GM10847 (cell line): ENCODE measurements around the gene GINS3.

Experiments used
- POLR2A ChIP-seq: IDR thresholded peaks from 2 replicates; pipeline ENCODE4 v1.6.1; 2011; ENCODE audit not compliant: insufficient read length; ENCODE audit errors: extremely low read depth

Gene GINS3

DNA sequence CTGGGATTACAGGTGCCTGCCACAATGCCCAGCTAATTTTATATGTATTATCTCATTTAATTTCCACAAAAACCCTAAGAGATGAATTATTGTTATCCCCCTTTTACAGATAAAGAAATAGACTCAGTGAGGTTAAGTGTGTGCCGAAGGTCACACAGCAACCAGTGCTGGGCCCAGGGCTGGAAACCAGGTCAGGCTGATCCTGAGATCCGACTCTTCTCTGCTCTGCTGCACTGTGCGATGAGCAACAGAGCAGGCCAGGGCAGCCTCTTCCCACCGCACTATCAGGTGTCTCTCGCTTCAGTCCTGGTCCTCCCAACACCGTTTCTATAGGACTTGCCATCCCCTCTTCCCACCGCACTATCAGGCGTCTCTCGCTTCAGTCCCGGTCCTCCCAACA, 24.8 kb downstream of the GINS3 start:
- no peak for TF ChIP-seq POLR2A

DNA sequence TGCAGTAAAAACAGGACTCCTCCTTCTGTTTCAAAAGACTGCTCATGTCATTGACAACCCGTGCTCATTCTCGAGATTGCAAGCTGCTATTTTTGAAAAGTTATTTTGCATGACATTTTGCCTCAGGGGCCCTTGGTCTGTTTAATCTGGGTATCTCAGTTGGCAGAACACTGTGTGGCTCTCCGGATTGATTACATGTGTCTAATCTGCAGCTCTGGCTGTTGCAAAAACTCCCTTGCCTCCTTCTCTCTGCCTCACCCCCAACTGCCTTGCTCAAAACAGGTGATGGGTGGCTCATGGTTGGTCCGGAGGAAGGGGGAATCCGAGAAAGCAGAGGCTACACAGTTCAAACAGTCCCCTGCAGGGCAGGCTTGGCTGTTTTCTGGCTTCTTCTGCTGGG, 25.3 kb downstream of the GINS3 start:
- TF ChIP-seq POLR2A = no peak

DNA sequence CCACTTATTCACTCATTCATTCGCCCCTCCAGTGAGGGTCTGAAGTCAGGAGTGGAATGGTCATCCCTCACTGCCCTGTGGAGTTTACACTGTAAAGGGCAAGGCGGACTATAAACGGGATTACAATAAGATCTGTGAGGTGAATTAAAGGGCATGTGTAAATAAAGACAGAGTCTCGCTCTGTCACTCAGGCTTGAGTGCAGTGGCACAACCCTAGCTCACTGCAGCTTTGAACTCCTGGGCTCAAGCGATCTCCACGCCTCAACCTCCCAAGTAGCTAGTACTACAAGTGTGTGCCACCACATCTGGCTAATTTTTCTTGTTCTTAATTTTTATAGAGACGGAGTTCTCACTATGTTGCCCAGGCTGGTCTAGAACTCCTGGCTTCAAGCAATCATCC, 25.8 kb downstream of the GINS3 start:
- TF ChIP-seq POLR2A = no peak

DNA sequence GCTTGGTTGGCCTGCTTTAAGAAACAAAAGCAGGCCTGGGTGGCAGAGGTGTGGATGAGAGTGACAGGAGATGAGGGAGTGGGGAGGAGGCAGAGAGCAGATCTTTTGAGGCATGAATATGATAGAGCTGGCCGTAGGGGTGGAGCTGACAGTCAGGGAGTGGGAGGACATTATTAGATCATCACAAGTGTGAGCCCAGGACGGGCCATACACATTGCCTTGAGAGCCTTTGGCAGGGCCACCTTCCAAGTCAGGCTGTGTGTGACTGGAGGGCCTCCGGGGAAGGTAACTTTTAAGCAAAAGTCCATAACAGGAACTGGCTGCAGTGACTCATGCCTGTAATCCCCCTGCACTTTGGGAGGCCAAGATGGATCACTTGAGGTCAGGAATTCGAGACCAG, 26.3 kb downstream of the GINS3 start:
- TF ChIP-seq POLR2A = no peak

DNA sequence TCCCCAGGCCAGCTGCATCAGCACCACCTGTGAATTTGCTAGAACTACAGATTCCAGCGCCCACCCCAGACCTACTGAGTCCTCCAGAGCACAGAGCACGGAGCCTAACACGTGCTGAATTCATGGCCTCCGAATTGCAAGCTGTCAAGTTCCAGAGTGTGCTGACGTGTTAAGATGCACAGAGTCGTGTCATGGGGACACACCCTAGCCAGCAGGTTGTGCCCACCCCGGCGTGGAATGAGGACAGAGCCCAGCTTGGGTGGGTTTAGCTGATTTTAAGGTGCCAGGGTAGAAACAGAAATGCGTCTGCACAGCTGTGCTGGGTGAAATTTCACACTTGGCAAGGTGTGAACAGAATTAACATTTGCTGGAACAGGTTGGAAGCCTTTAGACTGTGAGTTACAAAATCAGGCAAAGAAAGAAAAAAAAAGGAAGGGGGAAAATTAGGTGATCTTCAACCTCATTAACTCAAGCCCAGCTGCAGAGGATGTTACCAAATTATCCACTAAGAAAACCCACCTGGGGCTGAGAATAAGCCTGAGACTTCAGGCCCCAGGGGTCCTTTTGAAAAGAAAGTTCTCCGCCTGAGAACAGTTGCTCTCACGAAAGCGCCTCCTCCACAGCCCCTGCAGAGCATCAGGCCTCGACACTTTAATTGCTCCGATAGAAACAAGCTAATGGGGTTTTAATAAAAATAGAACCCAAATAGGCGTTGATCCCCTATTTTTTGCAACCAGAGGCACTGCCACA, 27.1 kb downstream of the GINS3 start:
- TF ChIP-seq POLR2A = no peak

DNA sequence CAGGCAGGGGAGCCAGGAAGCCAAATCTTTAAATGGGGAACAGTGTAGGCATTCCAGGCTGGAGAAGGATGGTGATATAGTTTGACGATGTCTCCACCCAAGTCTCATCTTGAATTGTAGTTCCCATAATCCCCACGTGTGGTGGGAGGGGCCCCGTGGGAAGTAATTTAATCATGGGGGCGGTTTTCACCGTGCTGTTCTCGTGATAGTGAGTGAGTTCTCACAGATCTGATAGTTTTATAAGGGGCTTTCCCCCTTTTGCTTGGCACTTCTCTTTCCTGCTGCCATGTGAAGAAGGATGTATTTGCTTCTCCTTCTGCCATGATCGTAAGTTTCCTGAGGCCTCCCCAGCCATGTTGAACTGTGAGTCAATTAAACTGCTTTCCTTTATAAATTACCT, 28.8 kb downstream of the GINS3 start:
- TF ChIP-seq POLR2A = no peak

DNA sequence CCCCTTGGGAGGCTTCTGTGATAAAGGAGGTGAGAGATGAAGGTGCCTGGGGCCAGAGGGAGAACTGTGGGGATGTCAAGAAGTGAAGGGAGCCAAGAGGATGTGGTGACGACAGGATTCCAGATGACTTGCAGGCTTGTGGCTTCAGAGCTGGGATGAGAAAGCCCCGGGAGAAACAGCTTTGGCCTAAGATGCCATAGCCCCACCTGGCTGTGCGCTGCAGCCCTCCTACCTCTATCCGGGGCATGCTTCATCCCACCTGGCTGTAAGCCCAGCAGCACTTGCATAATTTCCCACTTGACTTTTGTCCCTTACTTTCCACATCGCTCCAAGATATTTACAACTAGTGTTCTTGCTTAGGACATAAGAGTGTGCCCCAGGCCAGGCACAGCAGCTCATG, 29.3 kb downstream of the GINS3 start:
- TF ChIP-seq POLR2A = no peak

DNA sequence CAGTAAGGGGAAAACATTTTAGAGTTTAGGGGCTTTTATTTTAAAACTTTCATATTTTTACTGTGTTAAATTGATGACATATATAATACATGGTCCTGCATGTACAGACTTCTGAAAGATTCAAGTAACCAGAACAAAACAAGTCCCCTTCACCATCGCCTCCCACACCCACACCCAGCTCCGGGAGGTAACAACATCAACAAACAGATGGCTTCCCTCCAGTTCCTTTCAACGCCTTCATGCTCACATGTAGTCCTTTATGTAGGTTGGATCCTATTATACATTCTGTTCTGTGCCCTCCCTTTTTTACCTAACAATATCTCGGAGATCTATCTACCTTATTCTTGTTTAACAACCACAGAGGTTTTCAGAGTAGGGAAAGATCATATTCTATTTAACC, 30.5 kb downstream of the GINS3 start:
- no peak for TF ChIP-seq POLR2A

DNA sequence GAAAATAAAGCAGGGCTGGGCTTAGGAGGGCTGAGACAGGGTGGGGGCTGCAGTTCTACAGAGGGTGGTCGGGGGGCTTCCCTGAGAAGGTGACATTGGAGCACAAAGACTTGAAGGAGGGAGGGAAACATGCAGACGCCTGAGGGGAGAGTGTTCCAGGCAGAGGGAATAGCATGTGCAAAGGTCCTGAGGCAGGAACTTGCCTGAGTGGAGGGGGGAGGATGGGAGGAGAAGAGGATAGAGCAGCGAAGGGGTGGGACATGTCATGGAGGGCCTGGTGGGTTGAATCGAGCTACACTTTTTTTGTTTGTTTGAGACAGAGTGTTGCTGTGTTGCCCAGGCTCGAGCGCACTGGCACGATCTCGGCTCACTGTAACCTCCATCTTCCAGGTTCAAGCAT, 33.0 kb downstream of the GINS3 start:
- no peak for TF ChIP-seq POLR2A

DNA sequence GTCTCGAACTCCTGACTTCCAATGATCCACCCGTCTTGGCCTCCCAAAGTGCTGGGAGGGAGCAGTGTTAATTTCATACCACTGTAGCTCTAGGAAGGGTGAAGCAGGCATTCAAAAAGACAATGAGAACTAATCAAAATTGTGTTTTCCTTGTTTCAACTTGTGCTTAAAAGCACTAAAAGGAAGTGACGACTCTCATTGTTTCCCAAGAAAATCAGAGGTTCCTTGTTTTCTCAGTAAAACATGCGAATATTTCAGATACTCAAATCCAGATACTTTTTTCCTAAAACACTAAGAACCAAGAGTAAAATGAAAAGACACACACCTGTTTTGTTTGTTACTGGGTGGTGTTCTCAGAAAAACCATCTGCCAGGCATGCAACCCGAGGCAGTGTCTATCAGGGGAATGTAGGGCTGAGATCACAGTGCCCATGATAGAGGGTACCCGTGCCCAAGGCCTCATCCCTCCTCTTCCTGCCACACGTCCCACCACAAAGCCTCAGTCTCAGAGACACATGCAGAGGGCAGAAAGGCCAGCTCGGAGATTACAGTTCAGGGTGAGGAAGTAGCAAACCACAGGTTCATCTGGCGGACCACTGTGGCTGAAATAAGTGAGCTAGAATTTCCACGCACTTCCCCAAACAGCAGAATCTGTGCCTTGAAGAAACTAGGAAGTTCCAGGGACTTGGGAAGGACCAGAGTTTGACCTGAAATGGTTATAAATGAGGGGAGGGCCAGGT, 33.7 kb downstream of the GINS3 start:
- no peak for TF ChIP-seq POLR2A

DNA sequence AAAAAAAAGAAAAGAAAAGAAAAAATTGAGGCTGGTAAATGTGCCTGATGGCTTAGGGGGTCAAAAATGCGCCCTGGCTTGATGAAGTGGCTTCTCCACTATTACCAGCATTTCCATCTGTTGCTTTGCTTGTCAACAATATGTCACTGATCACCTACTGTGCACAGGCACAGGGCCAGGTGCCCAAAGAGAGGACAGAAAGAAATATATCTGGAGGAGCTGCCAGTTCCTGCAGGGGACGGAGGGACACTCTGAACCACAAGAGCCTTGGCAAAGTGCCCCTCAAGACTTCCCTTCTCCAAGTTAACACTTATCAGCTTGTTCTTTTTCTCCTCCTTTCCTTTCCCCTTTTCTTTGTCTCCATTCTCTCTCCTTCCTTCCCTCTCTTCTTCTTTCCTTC, 34.7 kb downstream of the GINS3 start:
- TF ChIP-seq POLR2A = no peak

DNA sequence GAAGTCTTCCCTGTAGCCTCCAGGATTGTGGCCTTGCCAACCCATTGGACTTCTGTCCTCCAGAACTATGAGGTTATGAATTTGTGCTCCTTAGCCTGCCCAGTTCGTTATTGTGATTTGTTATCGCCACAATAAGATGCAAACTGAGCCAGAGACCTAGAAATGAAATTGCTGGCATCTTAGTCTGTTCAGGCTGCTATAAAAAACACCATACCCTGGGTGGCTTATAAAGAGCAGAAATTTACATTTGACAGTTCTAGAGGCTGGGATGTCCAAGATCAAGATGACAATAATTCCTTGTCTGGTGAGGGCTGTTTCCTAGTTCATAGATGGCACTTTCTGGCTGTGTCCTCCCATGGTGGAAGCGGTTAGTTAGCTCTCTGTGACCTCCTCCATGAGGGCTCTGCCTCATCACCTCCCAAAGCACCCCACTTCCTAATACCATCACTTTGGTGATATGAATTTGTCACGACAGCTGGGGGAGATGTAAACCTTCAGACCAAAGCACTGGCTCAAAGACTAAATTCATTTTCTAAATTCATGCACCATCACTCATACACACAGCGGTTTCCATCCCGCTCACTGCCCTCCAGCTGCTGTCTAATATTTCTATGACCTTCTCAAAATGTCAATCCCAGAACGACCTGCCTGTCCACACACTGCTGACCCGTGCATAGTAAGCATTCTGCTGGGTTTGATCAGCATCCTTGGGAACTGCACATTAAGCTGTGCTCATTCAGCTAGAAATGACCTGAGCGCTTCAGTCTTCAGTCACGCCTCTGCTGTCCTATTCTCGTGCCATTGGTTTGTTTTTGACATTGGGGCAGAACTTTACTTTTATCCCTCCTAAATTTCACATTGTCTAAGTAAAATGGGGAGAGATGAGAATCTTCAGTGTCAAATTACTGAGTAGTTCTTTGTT, 36.6 kb downstream of the GINS3 start:
- no peak for TF ChIP-seq POLR2A

DNA sequence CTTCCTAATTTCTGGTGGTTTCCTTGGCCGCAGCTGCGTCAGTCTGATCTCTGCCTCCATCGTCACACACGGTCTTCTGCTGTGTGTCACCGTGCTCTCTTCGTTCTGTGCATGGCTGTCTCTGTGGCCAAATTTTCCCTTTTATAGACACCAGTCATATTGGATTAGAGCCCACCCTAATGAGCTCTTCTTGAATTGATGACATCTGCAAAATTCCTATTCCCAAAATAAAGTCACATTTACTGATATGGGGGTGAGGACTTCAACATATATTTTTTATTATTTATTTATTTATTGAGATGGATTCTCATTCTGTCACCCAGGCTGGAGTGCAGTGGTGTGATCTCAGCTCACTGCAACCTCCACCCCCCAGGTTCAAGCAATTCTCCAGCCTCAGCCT, 38.4 kb downstream of the GINS3 start:
- TF ChIP-seq POLR2A = no peak

DNA sequence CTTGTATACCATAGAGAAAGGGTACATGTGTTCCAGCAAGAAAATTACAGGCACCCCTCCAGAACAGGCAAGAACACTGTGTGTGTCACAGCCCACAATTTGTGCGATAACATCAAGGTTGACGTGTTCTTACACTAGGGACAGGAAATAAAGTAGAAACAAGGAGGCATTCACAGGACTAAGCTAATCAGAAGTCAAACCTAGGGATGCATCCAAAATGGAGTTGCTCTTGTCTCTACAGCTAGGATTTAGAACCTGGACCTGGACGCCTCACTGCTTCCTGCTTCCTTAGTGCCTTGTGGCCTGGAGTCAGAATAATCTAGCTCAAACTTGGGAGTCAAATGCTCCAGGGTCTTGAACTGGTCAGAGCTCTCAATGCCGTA, 41.3 kb downstream of the GINS3 start:
- no peak for TF ChIP-seq POLR2A

DNA sequence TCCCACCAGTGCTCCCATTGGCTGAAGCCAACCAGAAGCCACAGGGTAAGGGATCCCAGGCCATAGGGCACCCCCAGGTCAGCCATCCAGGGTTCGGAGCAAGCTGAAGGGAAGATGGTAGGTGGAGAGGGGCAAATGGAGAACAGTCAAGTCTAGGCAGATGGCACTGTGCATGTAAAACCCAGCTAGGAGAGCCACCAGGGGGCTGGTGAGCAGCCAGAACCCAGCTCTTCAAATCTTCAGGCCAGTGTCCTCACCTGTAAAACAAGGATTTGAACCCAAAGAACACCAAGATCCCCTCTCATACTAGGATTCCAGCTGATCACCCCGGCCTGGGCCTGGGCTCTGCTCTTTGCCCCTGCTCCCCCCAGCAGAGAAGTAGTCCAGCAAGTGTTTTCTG, 43.5 kb downstream of the GINS3 start:
- TF ChIP-seq POLR2A = no peak

DNA sequence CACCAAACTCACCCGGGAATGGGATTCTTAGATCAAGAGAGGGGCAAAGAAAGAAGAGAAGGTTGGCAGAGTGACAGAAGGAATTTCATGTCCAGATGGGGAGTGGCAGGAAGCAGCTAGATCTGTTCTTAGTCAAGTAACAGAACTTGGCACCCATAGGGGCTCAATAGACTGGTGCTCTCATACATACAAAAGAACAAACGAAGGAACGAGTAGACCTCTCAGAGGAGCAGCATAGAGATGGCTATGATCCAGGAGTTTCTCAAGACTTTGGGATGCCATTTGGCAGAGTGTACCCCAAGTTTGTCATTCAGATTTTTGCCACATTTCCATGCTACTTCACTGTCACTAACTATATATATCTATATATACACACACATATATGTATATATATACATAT, 47.9 kb downstream of the GINS3 start:
- no peak for TF ChIP-seq POLR2A
